Dermis microvascular lymphatic vessel endothelial cell (primary cell): ENCODE data around the gene STING1. TPM values are rescaled to one million over a fixed set of nuclear protein-coding genes. Genes with fewer than 3 reads are reported as not detected.

Source experiments
- DNase-seq, 2 donors: peaks; one replicate each; pipeline versions ENCODE4 v3.0.0 to v3.0.0-alpha.2; 2010; ENCODE audit warnings: low read depth in 2 of 2
- total RNA-seq: library from RNA; depleted of rRNA; stranded (reverse); fragments of >200 nt; gene quantifications from 2 replicates; pipeline ENCODE4 v1.2.1, GENCODE V29; 2014

Gene STING1
- total RNA-seq, 1 donor from 2014 or later = 54.0 TPM

- DNase-seq = no peak
These were observed 14.1 kb downstream of the STING1 start for GRCh38 chr5:139468421-139468931.

GRCh38 chr5:139462586-139463276 is 19.8 kb downstream of the STING1 start, which contains the start of gene ECSCR:
Gene ECSCR, minus strand, starts transcription at chr5:139462743. Its CDS starts 73 bp downstream, at chr5:139462670.
- peak; percentile 87 to 95 for DNase-seq

- DNase-seq = peak; percentile 81 to 93
These were observed 20.9 kb downstream of the STING1 start for GRCh38 chr5:139461698-139462097.

- DNase-seq = peak in 1 of 2 donors; percentile 36
These were observed 21.4 kb downstream of the STING1 start for GRCh38 chr5:139461176-139461575.

GRCh38 chr5:139460455-139460854 is 22.1 kb downstream of the STING1 start:
- no peak for DNase-seq

- peak; percentile 75 to 86 for DNase-seq
These were observed 23.1 kb downstream of the STING1 start for GRCh38 chr5:139459451-139459934.

GRCh38 chr5:139458580-139459407 is 23.8 kb downstream of the STING1 start:
- DNase-seq = peak in 1 of 2 donors; percentile 88

GRCh38 chr5:139457653-139458306 is 24.8 kb downstream of the STING1 start:
- no peak for DNase-seq

- DNase-seq = no peak
These were observed 25.3 kb downstream of the STING1 start for GRCh38 chr5:139457241-139457640.

- no peak for DNase-seq
These were observed 25.8 kb downstream of the STING1 start for GRCh38 chr5:139456776-139457175.

- no peak for DNase-seq
These were observed 27.8 kb downstream of the STING1 start for GRCh38 chr5:139454568-139455290.

- no peak for DNase-seq
These were observed 28.6 kb downstream of the STING1 start for GRCh38 chr5:139453683-139454567.

- DNase-seq = no peak
These were observed 30.5 kb downstream of the STING1 start for GRCh38 chr5:139451878-139452660.

- no peak for DNase-seq
These were observed 31.4 kb downstream of the STING1 start for GRCh38 chr5:139451176-139451575.

GRCh38 chr5:139446956-139447779 is 35.4 kb downstream of the STING1 start:
- DNase-seq = no peak

- DNase-seq = peak in 1 of 2 donors; percentile 48
These were observed 37.0 kb downstream of the STING1 start for GRCh38 chr5:139445325-139446170.

- DNase-seq = peak in 1 of 2 donors; percentile 77
These were observed 38.6 kb downstream of the STING1 start for GRCh38 chr5:139443831-139444453.
